ENCODE data around the gene KRTAP12-3.

DNA sequence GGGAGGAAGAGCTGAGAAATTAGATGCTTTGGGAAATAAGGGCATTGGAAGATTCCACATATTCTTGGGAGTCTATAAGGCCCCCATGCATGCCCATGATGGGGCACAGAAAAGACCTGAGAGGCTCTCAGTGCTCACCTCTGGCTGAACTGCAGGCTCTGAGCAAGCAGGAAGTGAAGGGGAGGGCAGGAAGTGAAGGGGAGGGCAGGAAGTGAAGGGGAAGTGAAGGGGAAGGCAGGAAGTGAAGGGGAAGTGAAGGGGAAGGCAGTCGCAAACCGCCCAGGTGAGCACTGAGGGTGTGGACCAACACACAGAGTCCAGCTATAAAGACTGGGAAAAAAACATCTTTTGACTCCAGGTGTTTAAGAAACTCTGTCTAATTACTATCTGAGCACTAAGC lies 27.3 kb upstream of the KRTAP12-3 start:
- no peak for TF ChIP-seq CTCF (conservative IDR thresholded peaks at IDR 0.05)
- no peak for TF ChIP-seq EZH2 (IDR thresholded peaks at IDR 0.05; ENCODE audit: low read depth)

All from PC-9 (cell line).